GM19455 (cell line): ENCODE measurements around the gene PGA4.

Experiments
- ATAC-seq: cut with Tn5 transposase; IDR thresholded peaks from one replicate; pipeline ENCODE4 v1.9.1; 2021; ENCODE audit not compliant: unreplicated experiment

Gene PGA4

GRCh38 chr11:61277186-61278000, 55.2 kb downstream of the PGA4 start:
- ATAC-seq: no peak

GRCh38 chr11:61278001-61278470, 55.9 kb downstream of the PGA4 start:
- no peak for ATAC-seq

- ATAC-seq: no peak
Measured at GRCh38 chr11:61279934-61280659, 58.0 kb downstream of the PGA4 start.

GRCh38 chr11:61280883-61281580, 58.9 kb downstream of the PGA4 start:
- ATAC-seq: no peak
